ENCODE results near the gene CENPC.
A peak's percentile ranks its signal among the peaks of the same experiment; 100 is the strongest.

- TF ChIP-seq CTCF (IDR thresholded peaks at IDR 0.05), result peak; percentile 63
- TF ChIP-seq ZFX (IDR thresholded peaks at IDR 0.05; ENCODE audit: borderline replicate concordance), result no peak
Measured at GRCh38 chr4:67549123-67549522, 3.8 kb upstream of the CENPC start.

All from 22Rv1 (cell line).